Activated naive CD4-positive, alpha-beta T cell (primary cell): ENCODE results near the gene AKT2.

Experiments
- DNase-seq, 4 experiments: peaks; one replicate each; lab custom pipeline; 2025; lab: John Stamatoyannopoulos, UW

The AKT2 gene

DNA sequence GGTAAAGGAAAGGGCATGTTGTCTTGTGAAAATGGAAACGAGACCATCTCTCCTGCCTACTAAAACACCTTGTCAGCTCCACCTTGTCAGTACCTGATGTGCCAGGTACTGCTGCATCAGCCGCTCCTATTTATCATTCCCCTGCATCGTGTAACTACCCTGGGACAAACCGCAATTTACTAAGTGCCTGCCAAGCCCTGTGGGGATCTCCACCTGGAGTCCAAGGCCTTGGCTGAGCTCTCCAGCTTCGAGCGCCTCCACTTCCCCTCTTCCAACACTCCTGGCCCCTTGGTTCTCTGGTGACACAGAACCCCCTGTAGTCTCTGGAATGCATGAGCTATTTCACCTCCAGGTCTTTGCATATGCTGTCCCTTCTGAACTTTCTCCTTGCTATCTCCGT lies 32.8 kb downstream of the AKT2 start:
- DNase-seq = no peak

GRCh38 chr19:40251991-40252390 lies 33.2 kb downstream of the AKT2 start:
- no peak for DNase-seq

DNA sequence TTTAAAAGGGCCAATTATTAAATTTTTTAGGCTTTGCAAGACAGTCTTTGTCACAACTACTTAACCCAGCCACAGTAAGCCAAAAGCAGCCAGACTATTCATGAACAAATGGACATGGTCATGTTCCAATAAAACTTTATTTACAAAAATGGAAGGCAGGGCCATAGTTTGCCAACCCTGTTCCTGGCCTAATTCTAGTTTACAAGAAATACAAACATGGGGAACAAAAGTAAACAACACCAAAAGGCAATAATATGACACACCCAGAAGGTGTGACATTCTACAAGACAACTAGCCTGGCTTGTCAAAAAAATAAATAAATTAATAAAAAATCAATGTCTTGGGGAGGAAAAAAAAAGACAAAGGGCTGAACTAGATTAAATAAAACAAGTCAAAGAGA lies 33.9 kb downstream of the AKT2 start:
- DNase-seq = no peak

DNA sequence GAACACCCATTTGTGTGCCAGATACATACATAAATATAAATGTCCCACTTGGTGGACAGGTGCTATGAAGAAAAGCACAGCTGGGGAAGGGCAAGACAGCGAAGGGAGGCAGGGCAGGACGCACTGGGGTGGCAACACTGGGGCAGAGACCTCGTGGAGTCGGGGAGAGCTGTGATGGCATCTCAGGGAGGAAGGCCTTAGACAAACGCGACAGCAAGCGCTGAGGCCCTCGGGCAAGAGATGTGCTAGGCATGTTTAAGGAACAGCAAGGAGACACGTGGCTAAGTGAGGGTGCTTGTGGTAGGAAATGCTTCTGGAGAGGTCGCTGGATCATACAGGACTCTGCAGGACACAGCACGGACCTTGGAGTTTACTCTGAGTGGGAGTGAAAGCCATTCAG lies 35.4 kb downstream of the AKT2 start:
- DNase-seq = no peak

- no peak for DNase-seq
Observed at GRCh38 chr19:40249201-40249600, 35.9 kb downstream of the AKT2 start.

DNA sequence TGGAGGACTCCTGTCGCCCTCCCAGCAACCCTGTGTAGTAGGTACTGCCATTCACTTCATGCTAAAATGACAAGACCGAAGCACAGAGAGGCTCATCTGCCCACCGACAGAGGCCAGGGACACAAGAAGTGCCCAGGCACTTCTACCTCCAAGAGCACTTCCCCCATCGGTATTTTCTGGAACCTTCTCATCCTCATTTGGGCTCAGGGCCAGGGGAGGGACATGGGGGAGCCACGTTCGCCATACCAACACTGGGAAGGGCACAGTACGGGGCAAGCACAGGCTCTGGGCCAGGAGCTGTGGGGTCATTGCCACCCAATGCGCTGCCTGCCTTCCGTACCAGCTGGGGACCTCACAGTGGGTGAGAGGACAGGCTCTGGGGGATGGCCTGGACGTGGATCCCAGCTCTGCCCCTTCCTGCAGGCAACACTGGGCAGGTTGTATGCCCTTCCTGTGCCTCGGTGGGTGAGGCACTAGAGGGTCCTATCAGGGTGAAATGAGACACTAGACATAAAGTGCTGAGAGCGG lies 37.3 kb downstream of the AKT2 start:
- no peak for DNase-seq

DNA sequence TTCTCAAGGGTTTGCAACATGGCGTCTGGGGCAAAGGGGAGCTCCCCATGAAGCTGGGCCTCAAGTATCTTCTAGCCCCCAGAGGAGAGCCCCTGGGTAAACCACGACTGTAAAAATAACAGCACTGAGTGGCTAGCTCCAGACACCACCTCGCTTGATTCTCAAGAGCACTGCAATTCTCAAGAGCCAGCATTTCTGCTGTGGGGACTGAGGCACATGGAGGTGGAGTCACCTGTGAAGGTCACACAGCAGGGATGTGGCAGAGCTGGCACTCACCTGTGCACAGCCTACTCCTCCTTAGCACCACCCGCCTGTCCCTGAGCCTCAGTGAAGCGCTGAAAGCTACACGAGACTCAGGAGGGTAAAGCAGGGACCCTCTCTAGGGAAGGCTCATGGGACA lies 38.0 kb downstream of the AKT2 start:
- no peak for DNase-seq

DNA sequence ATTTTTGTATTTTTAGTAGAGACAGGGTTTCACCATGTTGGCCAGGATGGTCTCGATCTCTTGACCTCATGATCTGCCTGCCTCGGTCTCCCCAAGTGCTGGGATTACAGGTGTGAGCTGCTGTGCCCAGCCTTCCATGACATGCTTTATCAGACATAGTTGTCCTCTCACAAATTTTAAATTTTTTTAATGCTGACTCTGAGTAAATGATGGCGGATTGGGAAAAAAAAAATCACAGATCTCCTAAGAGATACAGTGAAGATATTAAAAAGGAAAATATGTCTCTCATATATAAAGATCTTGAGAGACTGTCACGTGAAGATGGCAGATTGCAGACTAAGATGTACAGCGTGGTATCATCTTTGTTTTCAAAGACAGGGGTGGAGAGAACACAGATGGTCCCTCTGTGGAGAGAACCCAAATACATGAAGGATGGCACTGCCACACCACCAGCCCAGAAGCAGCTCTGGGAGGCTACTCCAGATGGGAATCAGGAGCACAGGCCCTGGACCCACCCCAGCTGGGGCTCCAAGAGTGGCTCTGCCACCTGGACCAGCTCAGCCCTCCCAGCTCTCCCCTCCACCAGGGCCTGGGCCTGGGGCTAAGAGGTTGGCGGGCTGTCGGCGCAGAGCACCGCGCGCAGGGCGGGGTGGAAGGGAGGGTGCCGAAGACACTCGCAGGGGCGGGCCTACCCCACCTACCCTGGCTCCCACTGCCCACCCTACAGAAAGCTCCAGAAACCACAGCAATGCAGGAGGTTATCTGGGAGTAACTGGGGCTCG lies 38.7 kb downstream of the AKT2 start:
- DNase-seq = no peak

- DNase-seq = no peak
Observed at GRCh38 chr19:40245506-40246128, 39.5 kb downstream of the AKT2 start.

DNA sequence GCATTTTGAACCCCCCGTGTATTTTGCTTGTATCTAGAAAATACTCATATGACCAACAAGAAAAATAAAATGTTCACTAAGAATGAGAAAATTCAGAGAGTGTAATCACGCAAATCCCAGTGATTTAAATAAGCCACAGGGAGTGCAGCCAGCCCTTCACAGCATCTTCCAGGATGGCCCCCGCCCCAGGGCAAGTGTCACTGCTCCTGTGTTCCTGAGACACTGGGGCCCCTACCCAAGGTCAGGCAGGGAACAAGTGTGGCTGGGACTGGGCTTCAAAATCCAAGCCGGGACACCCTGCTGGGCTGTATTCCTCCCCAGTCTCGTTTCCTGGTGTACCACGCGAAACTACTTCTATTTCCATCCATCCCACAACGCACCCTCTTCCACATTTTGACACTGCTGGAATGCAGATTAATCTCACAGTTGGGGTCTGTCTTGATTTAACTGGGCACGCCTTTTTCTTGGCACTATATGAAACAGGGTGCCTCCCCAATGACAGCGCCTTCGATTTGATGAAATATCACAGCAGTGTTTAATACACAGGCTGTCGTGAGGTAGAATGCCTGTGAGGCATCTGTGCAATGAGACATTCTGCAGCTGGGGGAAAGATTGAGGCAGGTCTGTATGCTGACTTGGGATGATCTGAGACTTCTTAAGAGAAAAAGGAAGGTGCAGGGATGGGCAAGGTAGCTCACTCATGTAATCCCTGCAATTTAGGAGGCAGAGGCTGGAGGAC lies 40.4 kb downstream of the AKT2 start:
- no peak for DNase-seq

- no peak for DNase-seq
Observed at GRCh38 chr19:40243181-40243580, 42.0 kb downstream of the AKT2 start.

- DNase-seq = no peak
Observed at GRCh38 chr19:40242480-40242879, 42.7 kb downstream of the AKT2 start.

DNA sequence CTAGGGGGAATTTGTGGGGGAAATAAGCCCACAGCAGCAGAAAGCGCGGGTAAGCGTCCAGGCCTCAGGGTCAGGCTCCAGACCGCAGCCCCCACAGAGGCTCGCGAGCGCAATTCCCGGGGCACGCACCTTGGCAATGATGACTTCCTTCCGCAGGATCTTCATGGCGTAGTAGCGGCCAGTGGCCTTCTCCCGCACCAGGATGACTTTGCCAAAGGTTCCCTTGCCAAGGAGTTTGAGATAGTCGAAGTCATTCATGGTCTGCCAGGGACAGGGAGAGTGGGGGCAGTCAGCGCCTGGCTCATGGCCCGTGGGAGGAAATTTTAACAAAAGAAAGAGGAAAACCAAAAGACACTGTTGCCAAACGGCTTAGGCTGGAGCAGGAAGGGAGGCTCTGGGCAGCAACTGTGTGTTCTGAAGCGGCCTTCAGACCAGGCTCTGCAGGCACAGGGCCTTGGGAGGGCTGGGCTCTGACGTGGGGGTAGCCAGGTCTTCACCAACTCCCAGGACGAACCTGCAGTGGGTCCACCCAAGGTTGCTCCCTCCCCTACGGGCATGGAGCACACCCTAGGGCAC lies 43.2 kb downstream of the AKT2 start:
- DNase-seq = no peak

DNA sequence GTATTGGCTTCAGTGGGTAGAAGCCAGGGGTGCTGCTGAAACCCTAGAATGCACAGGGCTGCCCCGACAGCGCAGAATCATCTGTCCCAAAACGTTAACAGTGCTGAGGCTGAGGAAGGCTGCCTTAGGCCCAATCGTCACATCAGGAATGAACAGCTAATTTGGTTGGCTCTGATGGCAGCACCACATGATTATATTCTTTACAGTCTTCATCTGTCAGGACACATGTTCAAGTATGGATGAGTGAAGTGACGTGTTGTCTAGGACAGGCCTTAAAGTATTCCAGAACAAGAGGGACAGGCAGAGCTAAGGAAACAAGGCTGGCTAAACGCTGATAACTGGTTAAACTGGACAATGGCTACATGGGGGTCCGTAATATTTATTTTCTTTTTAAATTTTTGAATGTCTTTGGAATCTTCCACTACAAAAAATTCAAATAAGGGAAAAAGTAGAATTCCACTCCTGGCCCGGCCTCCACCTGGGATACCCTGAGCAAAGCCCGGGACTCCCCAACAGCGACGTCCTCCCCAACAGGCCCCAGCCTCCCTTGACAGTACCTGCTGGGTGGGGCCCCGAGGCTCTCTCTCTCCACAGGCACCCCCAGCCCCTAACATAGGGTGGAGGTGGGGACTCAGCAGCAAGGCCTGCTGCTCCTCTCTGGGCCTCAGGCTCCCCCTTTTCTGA lies 43.9 kb downstream of the AKT2 start:
- no peak for DNase-seq

DNA sequence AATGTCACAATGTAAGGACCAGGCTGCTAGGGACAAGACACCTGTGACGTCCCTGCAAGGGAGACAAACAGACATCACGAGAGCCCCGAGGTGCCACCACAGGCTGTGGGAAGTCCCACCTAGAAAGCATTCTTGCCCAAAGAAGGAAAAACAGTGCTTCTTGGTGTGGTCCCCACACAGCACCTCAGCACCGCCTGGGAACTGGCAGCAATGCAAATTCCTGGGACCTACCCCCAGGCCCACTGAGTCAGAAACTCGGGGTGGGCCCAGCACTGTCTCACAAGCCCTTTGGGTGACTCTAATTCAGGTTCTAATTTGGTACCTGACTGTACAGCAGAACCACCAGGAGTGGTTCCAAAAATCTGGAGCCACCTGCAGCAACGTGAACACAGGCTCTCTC lies 44.8 kb downstream of the AKT2 start:
- no peak for DNase-seq

GRCh38 chr19:40239415-40240226 lies 45.5 kb downstream of the AKT2 start:
- DNase-seq = no peak

DNA sequence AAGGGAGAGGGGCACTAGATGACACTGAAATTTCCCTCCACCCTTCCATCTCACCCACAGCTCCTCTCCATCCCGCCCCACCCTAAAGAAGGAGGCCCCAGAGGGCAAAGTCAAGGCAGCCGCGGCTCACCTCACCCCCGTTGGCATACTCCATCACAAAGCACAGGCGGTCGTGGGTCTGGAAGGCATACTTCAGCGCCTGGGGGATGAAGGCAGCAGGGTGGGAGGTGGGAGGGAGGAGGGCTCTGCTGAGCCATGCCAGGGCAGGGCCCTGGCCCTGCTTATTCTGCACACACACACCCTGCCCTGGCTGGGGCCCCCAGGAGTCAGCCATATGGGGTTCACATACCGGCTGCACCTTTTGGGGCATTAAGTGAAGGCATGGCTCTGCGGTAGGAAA lies 46.4 kb downstream of the AKT2 start:
- DNase-seq = no peak

GRCh38 chr19:40237791-40238190 lies 47.4 kb downstream of the AKT2 start:
- DNase-seq = no peak

- no peak for DNase-seq
Observed at GRCh38 chr19:40236366-40236765, 48.8 kb downstream of the AKT2 start.

DNA sequence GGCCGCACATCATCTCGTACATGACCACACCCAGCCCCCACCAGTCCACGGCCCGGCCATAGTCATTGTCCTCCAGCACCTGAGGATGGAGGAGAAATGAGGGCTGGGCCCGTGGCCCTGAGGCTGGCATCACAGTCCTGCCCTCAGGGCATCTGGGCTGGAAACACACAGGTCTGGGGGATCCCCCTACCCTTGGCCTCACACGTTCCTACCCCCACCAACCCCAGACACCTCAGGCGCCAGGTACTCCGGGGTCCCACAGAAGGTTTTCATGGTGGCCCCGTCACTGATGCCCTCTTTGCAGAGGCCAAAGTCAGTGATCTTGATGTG lies 49.2 kb downstream of the AKT2 start:
- DNase-seq = no peak
